ENCODE results near the gene GRID1.

The GRID1 gene

GRCh38 chr10:85612833-85613232 lies 753.8 kb downstream of the GRID1 start:
- no peak for DNase-seq (ENCODE audit: low read depth)

DNA sequence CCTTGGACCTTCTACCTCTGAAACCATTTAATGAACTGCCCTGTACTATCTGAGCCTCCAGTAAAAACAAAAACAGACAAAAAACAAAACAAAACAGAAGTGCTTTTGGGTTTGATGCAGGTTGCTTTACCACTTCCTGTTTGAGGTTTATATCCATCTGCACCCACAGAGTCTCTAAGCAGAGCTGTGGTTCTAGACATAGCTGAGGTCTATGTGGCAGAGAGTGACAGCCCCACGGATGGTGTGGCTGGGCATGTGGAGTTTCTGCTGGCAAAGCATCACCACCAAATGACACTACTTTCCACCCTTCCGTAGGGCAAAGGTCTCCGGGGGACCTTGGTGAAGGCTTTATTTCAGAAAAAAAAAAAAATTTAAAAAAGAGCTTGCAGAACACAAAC lies 754.2 kb downstream of the GRID1 start:
- no peak for DNase-seq (ENCODE audit: low read depth)

GRCh38 chr10:85611746-85612377 lies 754.7 kb downstream of the GRID1 start:
- DNase-seq (ENCODE audit: low read depth), result no peak

DNA sequence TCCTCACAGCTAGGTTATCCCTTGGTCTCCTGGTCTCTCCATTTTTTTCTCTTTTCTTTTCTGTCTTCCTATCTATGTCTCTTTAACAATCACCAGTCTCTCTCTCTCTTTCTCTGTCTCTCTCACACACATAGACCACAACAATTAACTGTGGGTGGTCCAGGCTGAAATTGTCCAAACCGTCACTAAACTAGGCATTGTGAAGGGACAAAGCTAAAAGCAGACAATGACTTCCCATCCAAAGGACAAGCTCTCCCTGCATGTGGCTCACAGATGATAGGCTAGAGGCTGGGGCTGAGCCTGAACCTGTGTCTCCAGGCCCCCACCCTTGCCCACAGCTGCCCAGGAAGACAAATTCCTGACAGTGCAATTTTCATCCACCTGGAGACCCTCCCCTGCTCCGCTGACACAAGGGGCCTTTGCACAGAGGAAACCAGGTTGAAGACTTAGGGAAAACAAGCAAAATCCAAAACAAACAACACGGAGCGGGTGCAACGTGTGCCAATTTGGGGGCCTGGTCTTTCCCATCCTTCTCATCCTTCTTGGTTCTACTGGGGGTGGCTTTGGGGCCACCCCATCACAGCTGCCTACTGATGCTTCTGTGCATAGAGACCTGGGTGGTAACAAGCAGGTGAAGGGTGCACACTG lies 755.4 kb downstream of the GRID1 start:
- DNase-seq (ENCODE audit: low read depth), result no peak

DNA sequence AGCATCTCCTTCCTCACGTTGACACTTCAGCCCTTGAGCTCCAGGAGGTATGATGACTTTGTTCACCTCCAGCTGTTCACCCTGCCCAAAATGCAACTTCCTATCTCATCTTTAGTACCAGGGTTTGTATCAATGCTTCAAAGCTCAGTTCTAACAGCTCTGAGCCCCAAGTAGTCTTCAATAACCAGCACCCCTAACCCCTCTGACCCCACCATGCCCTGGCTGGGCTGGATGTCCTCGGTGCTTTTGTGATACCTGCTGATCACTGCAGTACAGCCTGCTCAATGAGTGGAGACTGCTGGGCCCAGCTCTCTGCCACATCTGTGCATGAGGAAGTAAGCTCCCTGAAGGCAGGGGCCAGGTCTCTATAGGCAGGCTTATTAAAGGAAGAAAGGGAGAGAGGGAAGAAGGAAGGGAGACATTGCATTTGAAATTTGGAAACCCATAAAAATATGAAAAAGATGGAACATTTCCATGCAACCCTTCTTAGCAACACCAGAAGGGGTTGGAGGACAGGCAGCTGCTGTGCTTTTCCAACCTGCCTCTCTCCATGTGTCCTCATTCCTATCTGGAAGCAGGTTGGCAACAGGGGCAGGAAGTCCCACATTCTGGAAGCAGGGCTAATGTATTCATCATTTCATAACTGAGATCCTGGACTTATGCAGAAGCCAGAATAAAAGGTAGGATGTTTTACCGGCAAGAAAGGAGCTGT lies 756.1 kb downstream of the GRID1 start:
- no peak for DNase-seq (ENCODE audit: low read depth)

- no peak for DNase-seq (ENCODE audit: low read depth)
Observed at GRCh38 chr10:85609509-85609908, 757.1 kb downstream of the GRID1 start.

DNA sequence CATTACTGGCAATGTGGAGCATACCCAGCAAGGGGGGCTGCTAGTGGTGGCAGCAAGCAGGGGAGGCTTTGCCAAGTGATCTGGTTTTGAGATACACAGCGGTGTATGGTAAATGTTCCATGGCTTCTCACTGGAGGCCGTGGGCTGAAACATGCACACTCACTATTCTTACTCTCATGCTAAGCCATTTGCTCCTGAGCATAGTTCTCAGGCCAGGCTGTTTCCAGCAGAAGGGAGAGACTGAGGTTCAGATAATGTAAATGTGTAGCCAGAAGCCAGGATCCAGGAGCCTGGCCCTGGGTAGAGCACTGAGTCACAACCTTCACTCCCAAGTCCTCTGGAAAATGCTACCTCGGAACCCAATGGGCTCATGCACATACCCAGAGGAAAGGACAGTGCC lies 757.9 kb downstream of the GRID1 start:
- no peak for DNase-seq (ENCODE audit: low read depth)

DNA sequence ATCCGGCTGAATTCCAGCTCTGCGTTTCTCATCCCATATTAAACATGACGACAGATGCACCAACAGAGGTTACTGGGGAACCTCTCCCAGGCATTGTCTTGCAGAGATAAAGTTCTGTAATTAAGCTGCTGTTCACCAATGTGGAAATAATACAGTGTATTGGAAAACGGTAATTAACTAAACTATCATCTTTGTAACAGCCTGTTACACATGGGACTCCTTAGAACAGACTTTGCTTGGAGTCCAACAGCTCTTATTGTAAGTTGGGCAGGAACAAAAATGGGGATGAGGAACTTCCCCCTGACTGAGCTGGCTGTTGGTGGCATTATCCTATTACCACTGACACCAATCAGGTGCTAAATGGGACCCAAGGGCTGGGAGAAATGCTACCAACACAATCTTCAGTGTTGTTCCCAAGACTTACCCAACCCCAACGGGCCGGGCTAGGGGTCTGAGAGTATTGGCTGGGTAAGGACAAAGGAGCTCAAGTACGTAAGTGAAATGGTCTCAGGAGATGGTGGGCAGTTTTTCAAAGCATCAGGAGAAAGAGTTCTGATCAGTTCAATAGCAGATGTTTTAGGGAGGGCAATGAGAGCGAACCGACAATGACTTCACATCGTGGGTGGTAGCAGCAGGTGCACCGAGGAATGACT lies 759.4 kb downstream of the GRID1 start:
- DNase-seq (ENCODE audit: low read depth), result no peak

DNA sequence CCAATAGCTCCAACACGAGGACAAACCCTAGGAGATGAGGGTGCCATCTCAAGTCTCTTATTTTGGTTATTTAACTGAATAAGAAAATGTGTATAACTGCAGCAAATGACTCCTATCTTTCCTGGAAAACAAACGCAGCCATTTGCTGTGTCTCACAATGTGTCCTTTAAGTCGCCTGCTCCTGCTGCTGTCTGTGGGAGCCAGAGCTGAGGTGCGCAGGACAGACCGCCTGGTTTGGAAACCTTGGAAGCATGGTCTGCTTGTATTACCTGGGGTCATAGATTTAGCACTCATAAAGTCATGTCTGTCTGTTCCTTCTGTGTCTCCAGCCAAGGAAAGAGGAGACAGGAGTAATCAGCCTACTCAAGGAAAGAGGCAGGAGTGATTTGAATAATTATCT lies 760.2 kb downstream of the GRID1 start:
- DNase-seq (ENCODE audit: low read depth), result no peak

- DNase-seq (ENCODE audit: low read depth), result no peak
Observed at GRCh38 chr10:85604884-85605283, 761.7 kb downstream of the GRID1 start.

GRCh38 chr10:85604136-85604725 lies 762.4 kb downstream of the GRID1 start:
- DNase-seq (ENCODE audit: low read depth), result no peak

GRCh38 chr10:85603151-85603940 lies 763.2 kb downstream of the GRID1 start:
- DNase-seq (ENCODE audit: low read depth), result no peak

DNA sequence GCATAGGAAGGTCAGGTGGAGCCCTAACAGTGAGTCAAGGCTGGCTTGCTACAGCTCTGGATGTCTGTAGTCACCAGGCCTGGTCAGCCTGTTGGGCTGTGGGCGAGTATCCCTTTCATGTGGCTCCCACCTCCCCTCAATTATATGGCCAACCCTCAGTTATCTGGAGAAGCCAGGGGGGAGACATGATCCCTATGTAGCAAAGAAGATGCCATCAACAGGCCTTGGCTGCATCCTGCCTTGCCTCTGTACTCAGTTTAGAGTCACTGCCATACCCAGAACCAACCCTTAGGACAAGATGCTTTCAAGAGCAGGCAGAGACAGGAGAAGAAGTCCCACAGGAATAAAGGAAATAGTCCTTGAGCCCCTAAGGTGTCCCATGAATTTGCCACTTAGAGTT lies 763.9 kb downstream of the GRID1 start:
- no peak for DNase-seq (ENCODE audit: low read depth)

DNA sequence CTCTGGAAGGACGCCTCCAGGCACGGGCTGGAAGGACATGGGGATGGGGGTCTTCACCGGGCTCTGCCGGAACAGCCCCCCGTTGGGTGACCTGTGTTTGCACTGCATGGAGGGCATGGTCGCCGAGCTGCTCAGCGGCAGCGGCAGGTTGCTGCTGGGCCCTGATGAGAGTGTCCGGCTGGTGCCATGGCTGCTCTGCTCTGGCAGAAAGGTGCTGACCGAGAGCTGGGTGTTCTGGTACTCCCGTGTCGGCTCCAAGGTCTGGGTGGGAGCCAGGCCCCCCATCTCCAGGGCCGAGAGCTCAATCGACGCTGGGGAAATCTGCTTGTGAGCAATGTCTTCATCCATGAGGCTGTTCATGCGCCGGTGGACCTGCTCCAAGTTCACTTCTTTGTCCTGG lies 764.3 kb downstream of the GRID1 start:
- no peak for DNase-seq (ENCODE audit: low read depth)

DNA sequence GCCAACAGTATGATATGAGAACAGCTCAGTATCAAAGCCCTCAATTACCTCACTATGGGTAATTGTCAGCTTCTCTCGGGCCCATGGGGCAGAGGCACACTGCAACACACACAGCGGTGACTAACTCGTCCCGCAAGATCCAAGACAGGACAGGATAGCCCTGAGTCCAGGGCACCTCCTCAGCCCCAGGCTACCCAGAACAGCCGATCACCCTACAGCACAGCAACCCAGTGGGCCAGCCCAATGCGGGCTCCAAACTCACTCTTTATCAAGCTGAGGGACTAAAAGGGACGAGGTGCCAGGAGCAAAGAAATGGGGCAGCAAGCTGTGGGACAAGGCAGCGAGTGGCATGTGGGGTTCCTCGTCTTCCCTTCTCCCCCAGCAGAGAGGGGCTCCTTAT lies 765.1 kb downstream of the GRID1 start:
- DNase-seq (ENCODE audit: low read depth), result no peak

DNA sequence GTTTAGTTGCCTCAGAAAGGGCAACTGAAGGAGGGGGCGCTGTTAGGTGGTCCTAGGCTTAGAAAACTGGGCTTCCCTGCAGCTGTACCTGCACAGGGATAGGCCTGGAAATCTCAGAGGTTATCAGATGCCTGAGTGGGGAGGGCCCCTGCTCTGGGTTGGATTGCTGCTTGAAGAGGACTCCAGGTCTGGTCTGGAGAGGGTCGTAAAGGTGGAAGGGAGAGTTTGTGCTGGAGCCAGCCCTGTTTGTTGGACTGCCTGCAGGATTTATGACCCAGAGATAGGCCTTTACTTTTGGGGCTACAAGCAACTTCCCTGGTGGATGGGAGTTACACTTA lies 765.9 kb downstream of the GRID1 start:
- DNase-seq (ENCODE audit: low read depth), result no peak

DNA sequence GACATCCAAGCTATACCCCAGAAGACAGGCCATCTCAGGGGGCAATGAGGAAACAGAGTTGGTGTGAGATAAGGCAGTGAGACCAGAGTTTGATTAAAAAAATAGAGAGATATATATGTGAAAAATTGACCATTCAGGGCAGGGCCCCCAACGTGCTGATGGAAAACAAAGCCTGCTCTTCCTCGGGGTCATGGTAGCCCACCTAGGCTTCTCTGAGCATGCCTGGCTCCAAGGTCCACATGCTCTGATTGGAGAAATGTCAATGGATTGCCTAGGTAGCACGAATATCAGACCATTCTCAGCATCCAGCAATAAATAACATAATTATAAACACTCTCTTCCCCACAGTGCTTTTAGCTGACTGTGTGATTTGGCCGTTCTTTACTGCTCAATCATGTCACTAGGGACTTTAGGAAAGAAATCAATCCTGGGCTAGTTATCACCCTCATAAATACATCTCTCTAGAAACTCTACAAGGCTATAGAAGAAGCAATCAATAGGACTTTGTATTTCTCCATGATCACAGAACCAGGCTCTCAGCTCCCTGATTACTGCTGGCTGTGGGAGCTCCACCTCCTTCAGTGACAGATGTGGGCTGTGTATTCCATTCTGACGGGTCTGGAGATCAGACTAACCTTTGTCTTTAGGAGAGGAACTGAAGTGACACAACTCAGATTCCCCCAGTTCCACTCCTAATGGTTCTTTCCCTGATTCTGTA lies 766.4 kb downstream of the GRID1 start:
- DNase-seq (ENCODE audit: low read depth), result no peak

- no peak for DNase-seq (ENCODE audit: low read depth)
Observed at GRCh38 chr10:85599081-85599480, 767.5 kb downstream of the GRID1 start.

DNA sequence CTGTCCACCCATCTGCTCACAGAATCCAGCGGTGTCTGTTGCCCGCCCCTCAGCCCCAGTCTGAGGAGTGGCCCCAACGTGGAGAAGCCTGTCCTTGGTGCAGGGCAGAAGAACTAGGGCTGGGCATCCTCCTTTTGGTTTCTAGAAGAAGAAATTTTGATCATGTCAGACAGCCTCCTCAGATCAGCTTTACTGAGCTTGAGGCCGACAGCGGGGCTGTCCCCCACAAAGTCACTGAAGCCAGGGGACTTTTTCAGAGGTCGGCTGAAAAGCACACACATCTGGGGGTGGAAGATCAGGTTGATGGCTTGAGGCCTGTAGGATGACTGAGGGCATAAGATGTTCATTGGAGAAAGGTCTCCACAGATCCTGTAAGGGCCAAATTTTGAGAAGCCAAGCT lies 767.9 kb downstream of the GRID1 start:
- DNase-seq (ENCODE audit: low read depth), result no peak

DNA sequence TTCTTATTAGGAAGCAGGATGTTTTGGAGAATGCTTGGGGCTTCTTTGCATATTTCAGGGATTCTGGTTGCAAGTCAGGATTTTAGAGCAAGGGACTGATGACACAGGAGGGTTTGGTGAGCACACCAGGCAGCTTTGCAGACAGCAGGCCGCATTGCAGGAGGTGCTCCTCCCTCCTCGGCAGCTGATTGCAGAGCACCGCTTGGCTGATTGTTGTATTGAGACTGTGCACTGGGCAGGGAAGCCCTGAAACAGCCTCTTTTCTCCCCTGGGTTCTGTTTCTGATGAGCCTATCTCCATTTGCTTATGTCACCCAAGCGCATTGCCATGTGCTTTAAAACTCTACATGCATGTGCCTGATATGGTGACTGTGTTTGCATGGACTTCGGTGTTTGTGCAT lies 769.6 kb downstream of the GRID1 start:
- no peak for DNase-seq (ENCODE audit: low read depth)

DNA sequence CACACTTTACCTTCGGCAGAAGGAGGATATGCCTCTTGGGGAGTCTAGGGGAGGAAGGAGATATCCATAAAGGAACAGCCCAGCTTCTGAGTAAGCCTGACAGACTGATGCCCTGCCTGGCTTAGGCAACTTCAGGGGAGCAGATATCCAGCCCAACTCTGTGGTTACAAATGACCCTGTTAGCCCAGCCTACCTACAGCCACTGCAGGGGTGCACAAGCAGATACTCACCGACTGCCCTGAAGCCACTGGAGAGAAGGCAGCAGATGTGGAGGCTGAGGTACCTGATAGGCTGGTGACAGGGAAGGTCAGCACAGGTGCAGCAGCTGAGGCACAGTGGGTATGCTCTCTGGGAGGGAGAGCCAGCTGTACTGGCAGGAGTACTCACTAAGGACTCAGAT lies 770.2 kb downstream of the GRID1 start:
- DNase-seq (ENCODE audit: low read depth), result no peak
